ENCODE data around the gene CFAP45. TPM values are rescaled to one million over a fixed set of nuclear protein-coding genes. Genes with fewer than 3 reads are reported as not detected.

Gene CFAP45
- polyA plus RNA-seq, 1 experiment: 0.56 TPM

GRCh38 chr1:159942632-159943277 lies 42.8 kb upstream of the CFAP45 start:
- DNase-seq (ENCODE audit: low read depth): no peak
- CTCF ChIA-PET: interaction anchor here (39.5 kb wide), 1 partner anchor 68 kb away, joined by 889 read pairs; no protein-coding TSS in a partner anchor
- Histone ChIP-seq H3K4me3 (ENCODE audit: low read depth, low read length) (no peak overlapping the region), H3K27me3 (ENCODE audit: control insufficient read depth, insufficient read depth, low read length) (peaks cover 18% of the 10 kb centered on the region), H3K36me3 (ENCODE audit: control insufficient read depth, insufficient read depth, low read length) (no peaks in the 10 kb centered on the region)
- POLR2A ChIA-PET: no interaction called here
- TF ChIP-seq CTCF (IDR thresholded peaks at IDR 0.05; ENCODE audit: insufficient read depth, low read depth, low read length): no peak

- H3K36me3 ChIP-seq (ENCODE audit: control insufficient read depth, insufficient read depth, low read length): no peaks in the 10 kb centered on the region
- no peak for DNase-seq (ENCODE audit: low read depth)
- ChIA-PET POLR2A (no interaction called here), CTCF (interaction anchor here (39.5 kb wide), 1 partner anchor 69 kb away, joined by 889 read pairs; no protein-coding TSS in a partner anchor)
- peaks cover 18% of the 10 kb centered on the region for H3K27me3 ChIP-seq (ENCODE audit: control insufficient read depth, insufficient read depth, low read length)
- H3K4me3 ChIP-seq (ENCODE audit: low read depth, low read length): no peak overlapping the region
- TF ChIP-seq CTCF (IDR thresholded peaks at IDR 0.05; ENCODE audit: insufficient read depth, low read depth, low read length): no peak
Observed at GRCh38 chr1:159941591-159942560, 41.9 kb upstream of the CFAP45 start.

GRCh38 chr1:159941141-159941540 lies 41.2 kb upstream of the CFAP45 start:
- POLR2A ChIA-PET: no interaction called here
- Histone ChIP-seq H3K36me3 (ENCODE audit: control insufficient read depth, insufficient read depth, low read length) (no peaks in the 10 kb centered on the region), H3K27me3 (ENCODE audit: control insufficient read depth, insufficient read depth, low read length) (peaks cover 16% of the 10 kb centered on the region), H3K4me3 (ENCODE audit: low read depth, low read length) (no peak overlapping the region)
- CTCF ChIA-PET: interaction anchor here (39.5 kb wide), 1 partner anchor 70 kb away, joined by 889 read pairs; no protein-coding TSS in a partner anchor
- no peak for TF ChIP-seq CTCF (IDR thresholded peaks at IDR 0.05; ENCODE audit: insufficient read depth, low read depth, low read length)
- no peak for DNase-seq (ENCODE audit: low read depth)

GRCh38 chr1:159940006-159940620 lies 40.1 kb upstream of the CFAP45 start:
- Histone ChIP-seq H3K27me3 (ENCODE audit: control insufficient read depth, insufficient read depth, low read length) (peaks cover 15% of the 10 kb centered on the region), H3K4me3 (ENCODE audit: low read depth, low read length) (no peak overlapping the region), H3K36me3 (ENCODE audit: control insufficient read depth, insufficient read depth, low read length) (no peaks in the 10 kb centered on the region)
- POLR2A ChIA-PET: no interaction called here
- no peak for DNase-seq (ENCODE audit: low read depth)
- CTCF ChIA-PET: interaction anchor here (1.6 to 39.5 kb wide), 2 partner anchors 15 to 71 kb away, joined by 6 to 889 read pairs; partner anchors contain the start of gene TAGLN2
- no peak for TF ChIP-seq CTCF (IDR thresholded peaks at IDR 0.05; ENCODE audit: insufficient read depth, low read depth, low read length)

- no peak for DNase-seq (ENCODE audit: low read depth)
- no peak for TF ChIP-seq CTCF (IDR thresholded peaks at IDR 0.05; ENCODE audit: insufficient read depth, low read depth, low read length)
- H3K4me3 ChIP-seq (ENCODE audit: low read depth, low read length): no peak overlapping the region
- ChIA-PET POLR2A (no interaction called here), CTCF (interaction anchor here (1.6 to 39.5 kb wide), 2 partner anchors 14 to 71 kb away, joined by 6 to 889 read pairs; partner anchors contain the start of gene TAGLN2)
- H3K36me3 ChIP-seq (ENCODE audit: control insufficient read depth, insufficient read depth, low read length): no peaks in the 10 kb centered on the region
- H3K27me3 ChIP-seq (ENCODE audit: control insufficient read depth, insufficient read depth, low read length): peaks cover 12% of the 10 kb centered on the region
Observed at GRCh38 chr1:159939678-159940002, 39.7 kb upstream of the CFAP45 start.

Measured in BJ (cell line).